K562 (cell line): ENCODE measurements around the gene MMD2. TPM values are rescaled to one million over a fixed set of nuclear protein-coding genes. Genes with fewer than 3 reads are reported as not detected.

Source experiments
- MBD2 ChIP-seq: sonication (generic); IDR thresholded peaks from 2 replicates; pipeline ENCODE4 v1.6.1; 2016; ENCODE audit warnings: low read depth, borderline replicate concordance
- MEF2A ChIP-seq: IDR thresholded peaks from 2 replicates; pipeline ENCODE4 v1.6.1; 2011; ENCODE audit warnings: low read depth, mild to moderate bottlenecking, low read length, moderate library complexity; ENCODE audit not compliant: control insufficient read depth
- polyA plus RNA-seq, 8 experiments: library from polyadenylated mRNA; depleted of rRNA in 4 of 8; stranded (reverse) in 5 of 8; unstranded in 3 of 8; fragments of >200 nt; fragmentation: Nextera tagmentation in 2 of 8; fragmentation: Illumina TruSeq in 1 of 8; extraction: Ambion mirVana in 2 of 8; extraction: Trizol in 1 of 8; gene quantifications; 2 replicates each; pipeline versions ENCODE4 v1.2.1 to v1.2.3, GENCODE V29; 2011 to 2014; ENCODE audit warnings: inconsistent platforms in 1 of 8, missing spikeins in 1 of 8
- total RNA-seq, 7 experiments: library from RNA; depleted of rRNA in 6 of 7; stranded (reverse); fragments of >200 nt in 6 of 7; fragmentation: Illumina TruSeq in 2 of 7; extraction: Trizol in 2 of 7; gene quantifications; 2 replicates each; pipeline versions ENCODE4 v1.2.1 to v1.2.3, GENCODE V29; 2011 to 2021; ENCODE audit warnings: low replicate concordance in 1 of 7
- TF ChIP-seq, protein P1 (sequence below), 2 experiments: IDR thresholded peaks in 1 of 2; conservative IDR thresholded peaks in 1 of 2; 2 replicates each; pipeline ENCODE4 v1.6.1; 2016; ENCODE audit warnings: low read depth in 2 of 2, mild to moderate bottlenecking in 1 of 2, missing compliant biosample characterization in 1 of 2, missing genetic modification characterization in 1 of 2, moderate library complexity in 1 of 2
- TF ChIP-seq, protein P2 (sequence below), 3 experiments: IDR thresholded peaks in 2 of 3; conservative IDR thresholded peaks in 1 of 3; 2 replicates each; pipeline ENCODE4 v1.5.1; 2011 to 2012; ENCODE audit warnings: low read length in 3 of 3, mild to moderate bottlenecking in 3 of 3, control low read depth in 2 of 3, improper control_type of control experiment in 1 of 3, inconsistent platforms in 1 of 3, low read depth in 1 of 3, mixed read lengths in 1 of 3, moderate library complexity in 1 of 3; ENCODE audit not compliant: insufficient read depth in 2 of 3
- TF ChIP-seq, protein P3 (sequence below): IDR thresholded peaks from 2 replicates; pipeline ENCODE4 v1.6.1; 2016; ENCODE audit warnings: missing genetic modification characterization, missing compliant biosample characterization

Gene MMD2
- total and polyA plus RNA-seq, 9 of the 15 experiments (the other 6 are each of a cell fraction or from before 2014, with no cell fraction given), result not detected

DNA sequence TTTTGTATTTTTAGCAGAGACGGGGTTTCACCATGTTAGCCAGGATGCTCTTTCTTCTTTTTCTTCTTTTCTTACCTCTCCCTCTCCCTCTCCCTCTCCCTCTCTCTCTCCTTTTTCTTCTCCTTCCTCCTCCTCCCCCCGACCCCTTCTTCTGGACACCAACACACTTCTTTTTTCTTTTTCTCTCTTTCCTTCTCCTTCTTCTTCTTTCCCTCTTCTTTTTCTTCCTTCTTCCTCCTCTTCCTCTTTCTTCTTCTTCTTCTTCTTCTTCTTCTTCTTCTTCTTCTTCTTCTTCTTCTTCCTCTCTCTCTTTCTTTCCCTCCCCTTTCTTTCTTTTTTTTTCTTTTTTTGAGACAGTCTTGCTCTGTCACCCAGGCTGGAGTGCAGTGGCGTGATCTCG, 14.0 kb downstream of the MMD2 start (continued):
- TF ChIP-seq, protein P1, sequence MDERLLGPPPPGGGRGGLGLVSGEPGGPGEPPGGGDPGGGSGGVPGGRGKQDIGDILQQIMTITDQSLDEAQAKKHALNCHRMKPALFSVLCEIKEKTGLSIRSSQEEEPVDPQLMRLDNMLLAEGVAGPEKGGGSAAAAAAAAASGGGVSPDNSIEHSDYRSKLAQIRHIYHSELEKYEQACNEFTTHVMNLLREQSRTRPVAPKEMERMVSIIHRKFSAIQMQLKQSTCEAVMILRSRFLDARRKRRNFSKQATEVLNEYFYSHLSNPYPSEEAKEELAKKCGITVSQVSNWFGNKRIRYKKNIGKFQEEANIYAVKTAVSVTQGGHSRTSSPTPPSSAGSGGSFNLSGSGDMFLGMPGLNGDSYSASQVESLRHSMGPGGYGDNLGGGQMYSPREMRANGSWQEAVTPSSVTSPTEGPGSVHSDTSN (CRISPR knock-in tag; IDR thresholded peaks at IDR 0.05; ENCODE audit: low read depth), result no peak
- TF ChIP-seq, protein P1 (tag; conservative IDR thresholded peaks at IDR 0.05; ENCODE audit: low read depth), result no peak
- TF ChIP-seq, protein P2, sequence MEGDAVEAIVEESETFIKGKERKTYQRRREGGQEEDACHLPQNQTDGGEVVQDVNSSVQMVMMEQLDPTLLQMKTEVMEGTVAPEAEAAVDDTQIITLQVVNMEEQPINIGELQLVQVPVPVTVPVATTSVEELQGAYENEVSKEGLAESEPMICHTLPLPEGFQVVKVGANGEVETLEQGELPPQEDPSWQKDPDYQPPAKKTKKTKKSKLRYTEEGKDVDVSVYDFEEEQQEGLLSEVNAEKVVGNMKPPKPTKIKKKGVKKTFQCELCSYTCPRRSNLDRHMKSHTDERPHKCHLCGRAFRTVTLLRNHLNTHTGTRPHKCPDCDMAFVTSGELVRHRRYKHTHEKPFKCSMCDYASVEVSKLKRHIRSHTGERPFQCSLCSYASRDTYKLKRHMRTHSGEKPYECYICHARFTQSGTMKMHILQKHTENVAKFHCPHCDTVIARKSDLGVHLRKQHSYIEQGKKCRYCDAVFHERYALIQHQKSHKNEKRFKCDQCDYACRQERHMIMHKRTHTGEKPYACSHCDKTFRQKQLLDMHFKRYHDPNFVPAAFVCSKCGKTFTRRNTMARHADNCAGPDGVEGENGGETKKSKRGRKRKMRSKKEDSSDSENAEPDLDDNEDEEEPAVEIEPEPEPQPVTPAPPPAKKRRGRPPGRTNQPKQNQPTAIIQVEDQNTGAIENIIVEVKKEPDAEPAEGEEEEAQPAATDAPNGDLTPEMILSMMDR (IDR thresholded peaks at IDR 0.05 in 2 of 3, conservative IDR thresholded peaks at IDR 0.05 in 1 of 3; ENCODE audit: insufficient read depth in 2 of 3, low read depth in 1 of 3, low read length in 3 of 3), result no peak
- TF ChIP-seq, protein P3, sequence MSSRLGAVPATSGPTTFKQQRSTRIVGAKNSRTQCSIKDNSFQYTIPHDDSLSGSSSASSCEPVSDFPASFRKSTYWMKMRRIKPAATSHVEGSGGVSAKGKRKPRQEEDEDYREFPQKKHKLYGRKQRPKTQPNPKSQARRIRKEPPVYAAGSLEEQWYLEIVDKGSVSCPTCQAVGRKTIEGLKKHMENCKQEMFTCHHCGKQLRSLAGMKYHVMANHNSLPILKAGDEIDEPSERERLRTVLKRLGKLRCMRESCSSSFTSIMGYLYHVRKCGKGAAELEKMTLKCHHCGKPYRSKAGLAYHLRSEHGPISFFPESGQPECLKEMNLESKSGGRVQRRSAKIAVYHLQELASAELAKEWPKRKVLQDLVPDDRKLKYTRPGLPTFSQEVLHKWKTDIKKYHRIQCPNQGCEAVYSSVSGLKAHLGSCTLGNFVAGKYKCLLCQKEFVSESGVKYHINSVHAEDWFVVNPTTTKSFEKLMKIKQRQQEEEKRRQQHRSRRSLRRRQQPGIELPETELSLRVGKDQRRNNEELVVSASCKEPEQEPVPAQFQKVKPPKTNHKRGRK, result peak; percentile 91
- TF ChIP-seq MBD2 (no peak), MEF2A (no peak)
